Right lobe of liver (tissue), 6 donors: Measurements from ENCODE around the gene MATK. TPM values are rescaled to one million over a fixed set of nuclear protein-coding genes. Genes with fewer than 3 reads are reported as not detected.

Experiments used
- ATAC-seq, 4 donors: fragments of 200-7000 bp; cut with Tn5 transposase; one replicate each; pipeline ENCODE4 v1.9.1; 2020; ENCODE audit warnings: mild to moderate bottlenecking in 4 of 4, moderate library complexity in 4 of 4
- DNase-seq, 3 donors: peaks; one replicate each; pipeline ENCODE4 v3.0.0-alpha.2; 2020
- H3K27ac ChIP-seq, 3 donors: fragments of 200-600 bp; one replicate each; pipeline ENCODE4 v1.8.0; 2022
- H3K27me3 ChIP-seq, 2 donors: fragments of 200-600 bp; one replicate each; pipeline ENCODE4 v1.8.0; 2022
- H3K36me3 ChIP-seq, 4 donors: fragments of 200-600 bp; sonication (generic) in 1 of 4; one replicate each; pipeline versions ENCODE4 v1.5.1 to v1.8.0; 2017 to 2022; ENCODE audit warnings: control low read depth in 1 of 4
- H3K4me1 ChIP-seq, 4 donors: fragments of 200-600 bp; sonication (generic) in 1 of 4; one replicate each; pipeline versions ENCODE4 v1.5.1 to v1.8.0; 2017 to 2022; ENCODE audit warnings: control low read depth in 1 of 4
- H3K4me3 ChIP-seq, 3 donors: fragments of 200-600 bp; one replicate each; pipeline ENCODE4 v1.8.0; 2022
- H3K9me3 ChIP-seq, 4 donors: fragments of 200-600 bp; sonication (generic) in 1 of 4; one replicate each; pipeline versions ENCODE4 v1.5.1 to v1.8.0; 2017 to 2022; ENCODE audit warnings: control low read depth in 1 of 4
- POLR2A ChIP-seq: fragments of 450-650 bp; IDR thresholded peaks from one replicate; pipeline ENCODE4 v1.6.1; 2017; ENCODE audit warnings: antibody characterized with exemption, mild to moderate bottlenecking
- WGBS: methylation state at CpG from one replicate; pipeline ENCODE4 v1.1.6; 2018; ENCODE audit warnings: low coverage, low lambda C conversion rate; ENCODE audit not compliant: insufficient coverage; ENCODE audit errors: missing lambda C conversion rate; 5-methylcytosine and 5-hydroxymethylcytosine counted together
- intact Hi-C, 2 donors: fragments of 100-400 bp; cut with DNase I; formaldehyde crosslinking; loops; one replicate each; pipeline versions ENCODE4 v1.11.2 to v1.14.1; 2022
- total RNA-seq, 6 experiments: library from RNA; depleted of rRNA in 2 of 6; stranded (reverse); fragments of >200 nt in 2 of 6; fragmentation: NEBNext Ultra II Directional in 3 of 6; extraction: Animal tissue kit (Norgen Biotek cat#: 25700) in 3 of 6; gene quantifications; one replicate each; pipeline versions ENCODE4 v1.1.0 to v1.2.4, GENCODE V29; 2016 to 2023
- TF ChIP-seq, protein P1 (sequence below), 4 donors: fragments of 200-600 bp in 3 of 4; fragments of 450-650 bp in 1 of 4; IDR thresholded peaks; one replicate each; pipeline versions ENCODE4 v1.5.1 to v1.8.0; 2016 to 2022; ENCODE audit warnings: antibody characterized with exemption in 4 of 4, mild to moderate bottlenecking in 2 of 4
- donor health status: DM: no; HTN: yes; CAD: no.
- donor health status: DM: no; HTN: no; CAD: no.
- donor health status: DM: no; HTN: no; CAD: no.
- donor health status: DM: no; HTN: yes; CAD: no.
- donor health status: DM: no; HTN: yes; CAD: no.

The MATK gene
- total RNA-seq, 6 experiments from 2014 or later, result 0.49 to 2.5 (median 0.90) TPM

DNA sequence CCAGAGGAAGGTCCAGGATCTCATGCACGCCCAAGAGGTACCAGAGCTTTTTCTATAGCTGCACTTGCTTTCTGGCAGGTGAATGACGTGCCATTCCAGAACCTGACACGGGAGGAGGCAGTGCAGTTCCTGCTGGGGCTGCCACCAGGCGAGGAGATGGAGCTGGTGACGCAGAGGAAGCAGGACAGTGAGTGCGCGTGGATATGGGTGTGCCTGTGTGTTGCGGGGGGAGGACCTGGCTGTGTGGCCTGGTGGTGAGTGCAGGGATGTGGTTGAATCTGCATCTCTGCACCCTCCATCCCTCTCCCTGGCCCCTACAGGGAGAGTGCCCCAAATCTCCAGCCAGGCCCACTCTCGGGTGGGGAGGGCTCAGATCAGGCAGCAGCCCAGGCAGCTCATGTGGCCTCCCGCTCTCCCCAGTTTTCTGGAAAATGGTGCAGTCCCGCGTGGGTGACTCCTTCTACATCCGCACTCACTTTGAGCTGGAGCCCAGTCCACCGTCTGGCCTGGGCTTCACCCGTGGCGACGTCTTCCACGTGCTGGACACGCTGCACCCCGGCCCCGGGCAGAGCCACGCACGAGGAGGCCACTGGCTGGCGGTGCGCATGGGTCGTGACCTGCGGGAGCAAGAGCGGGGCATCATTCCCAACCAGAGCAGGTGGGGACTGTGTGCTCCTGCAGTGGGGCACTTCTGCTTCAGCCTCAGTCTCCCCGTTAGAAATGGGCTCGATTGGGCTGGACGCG, 47.5 kb downstream of the MATK start:
- peaks cover 0 to 11% (median 2%) of the 10 kb centered on the region in 4 donors for H3K36me3 ChIP-seq

DNA sequence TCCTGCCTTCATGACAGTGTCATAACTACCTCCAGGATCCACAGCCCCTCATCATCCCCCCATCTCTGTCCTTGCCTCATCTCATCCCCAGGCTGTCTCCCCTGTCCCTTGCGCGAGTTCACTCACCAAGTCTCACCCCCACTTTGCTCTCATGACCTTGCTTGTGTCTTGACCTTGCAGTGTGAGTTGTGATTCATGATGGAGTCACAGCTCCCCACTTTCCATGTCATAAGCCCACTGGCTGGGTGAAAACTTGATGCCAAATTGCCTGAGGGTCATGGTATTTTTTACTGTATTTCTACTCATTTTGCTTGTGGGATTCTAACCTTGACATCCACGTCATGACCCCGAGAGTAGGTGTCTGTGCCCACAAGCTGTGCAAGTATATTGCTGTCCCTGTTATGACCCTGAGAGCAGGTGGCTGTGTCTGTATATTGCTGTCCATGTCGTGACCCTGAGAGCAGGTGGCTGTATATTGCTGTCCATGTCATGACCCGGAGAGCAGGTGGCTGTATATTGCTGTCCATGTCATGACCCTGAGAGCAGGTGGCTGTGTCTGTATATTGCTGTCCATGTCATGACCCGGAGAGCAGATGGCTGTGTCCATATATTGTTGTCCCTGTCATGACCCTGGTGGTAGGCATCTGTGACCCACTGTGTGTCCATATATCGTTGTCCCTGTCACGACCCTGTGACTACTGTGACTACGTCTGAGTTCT, 48.5 kb downstream of the MATK start:
- Histone ChIP-seq H3K9me3 (no peaks in the 10 kb centered on the region), H3K4me3 (no peak overlapping the region), H3K36me3 (peaks cover 0 to 11% (median 2%) of the 10 kb centered on the region in 4 donors), H3K4me1 (no peaks in the 10 kb centered on the region), H3K27me3 (no peaks in the 10 kb centered on the region), H3K27ac (no peak overlapping the region)
- 97% methylated on average over 5 of the region's 10 CpGs for WGBS
- intact Hi-C loops, result no loop called here
- DNase-seq (no peak), ATAC-seq (no peak)
- TF ChIP-seq, protein P1, sequence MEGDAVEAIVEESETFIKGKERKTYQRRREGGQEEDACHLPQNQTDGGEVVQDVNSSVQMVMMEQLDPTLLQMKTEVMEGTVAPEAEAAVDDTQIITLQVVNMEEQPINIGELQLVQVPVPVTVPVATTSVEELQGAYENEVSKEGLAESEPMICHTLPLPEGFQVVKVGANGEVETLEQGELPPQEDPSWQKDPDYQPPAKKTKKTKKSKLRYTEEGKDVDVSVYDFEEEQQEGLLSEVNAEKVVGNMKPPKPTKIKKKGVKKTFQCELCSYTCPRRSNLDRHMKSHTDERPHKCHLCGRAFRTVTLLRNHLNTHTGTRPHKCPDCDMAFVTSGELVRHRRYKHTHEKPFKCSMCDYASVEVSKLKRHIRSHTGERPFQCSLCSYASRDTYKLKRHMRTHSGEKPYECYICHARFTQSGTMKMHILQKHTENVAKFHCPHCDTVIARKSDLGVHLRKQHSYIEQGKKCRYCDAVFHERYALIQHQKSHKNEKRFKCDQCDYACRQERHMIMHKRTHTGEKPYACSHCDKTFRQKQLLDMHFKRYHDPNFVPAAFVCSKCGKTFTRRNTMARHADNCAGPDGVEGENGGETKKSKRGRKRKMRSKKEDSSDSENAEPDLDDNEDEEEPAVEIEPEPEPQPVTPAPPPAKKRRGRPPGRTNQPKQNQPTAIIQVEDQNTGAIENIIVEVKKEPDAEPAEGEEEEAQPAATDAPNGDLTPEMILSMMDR (IDR thresholded peaks at IDR 0.05), result no peak
- TF ChIP-seq POLR2A, result no peak

More for the DNA sequence above, 47.5 kb downstream of the MATK start:
- ATAC-seq (peak in 1 of 4 donors; percentile 8), DNase-seq (no peak)
- Histone ChIP-seq H3K4me3 (no peak overlapping the region), H3K4me1 (no peaks in the 10 kb centered on the region), H3K27me3 (no peaks in the 10 kb centered on the region), H3K9me3 (no peaks in the 10 kb centered on the region), H3K27ac (no peak overlapping the region)
- intact Hi-C loops, result no loop called here
- 81% methylated on average over 8 of the region's 32 CpGs for WGBS
- TF ChIP-seq, protein P1 (IDR thresholded peaks at IDR 0.05), result no peak
- TF ChIP-seq POLR2A, result no peak

DNA sequence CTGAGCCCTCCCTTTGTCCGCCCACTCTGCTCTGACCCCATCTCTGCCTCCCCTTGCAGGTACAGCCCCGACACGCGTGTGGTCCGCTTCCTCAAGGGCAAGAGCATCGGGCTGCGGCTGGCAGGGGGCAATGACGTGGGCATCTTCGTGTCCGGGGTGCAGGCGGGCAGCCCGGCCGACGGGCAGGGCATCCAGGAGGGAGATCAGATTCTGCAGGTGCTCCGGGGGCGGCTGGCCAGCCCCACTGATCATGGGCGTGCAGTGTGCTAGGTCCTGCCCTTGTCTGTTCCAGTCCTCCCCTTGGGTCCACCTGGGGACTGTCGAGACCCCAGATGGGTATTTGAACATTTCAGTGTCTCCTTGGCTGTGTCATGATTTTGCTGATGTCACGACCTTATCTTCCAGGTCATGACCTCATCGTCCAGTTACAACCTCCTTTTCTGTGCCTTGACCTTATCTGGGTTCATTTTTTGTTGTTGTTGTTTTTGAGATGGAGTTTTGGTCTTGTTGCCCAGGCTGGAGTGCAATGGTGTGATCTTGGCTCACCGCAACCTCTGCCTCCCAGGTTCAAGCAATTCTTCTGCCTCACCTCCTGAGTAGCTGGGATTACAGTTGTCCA, 50.0 kb downstream of the MATK start:
- no peaks in the 10 kb centered on the region for H3K27me3 ChIP-seq
- WGBS, result 87% methylated on average over 4 of the region's 21 CpGs
- H3K4me3 ChIP-seq, result no peak overlapping the region
- H3K9me3 ChIP-seq, result no peaks in the 10 kb centered on the region
- TF ChIP-seq, protein P1 (IDR thresholded peaks at IDR 0.05), result no peak
- TF ChIP-seq POLR2A, result no peak
- no peaks in the 10 kb centered on the region for H3K4me1 ChIP-seq
- intact Hi-C loops, result no loop called here
- no peak for DNase-seq
- H3K36me3 ChIP-seq, result peaks cover 0 to 11% (median 2%) of the 10 kb centered on the region in 4 donors
- no peak for ATAC-seq
- H3K27ac ChIP-seq, result no peak overlapping the region

- TF ChIP-seq, protein P1 (IDR thresholded peaks at IDR 0.05), result no peak
- no peak for TF ChIP-seq POLR2A
- no peaks in the 10 kb centered on the region for H3K4me1 ChIP-seq
- no peak for ATAC-seq
- 96% methylated on average over 8 of the region's 14 CpGs for WGBS
- peaks cover 0 to 11% (median 0%) of the 10 kb centered on the region in 4 donors for H3K36me3 ChIP-seq
- no peaks in the 10 kb centered on the region for H3K27me3 ChIP-seq
- no peak overlapping the region for H3K27ac ChIP-seq
- intact Hi-C loops, result no loop called here
- H3K9me3 ChIP-seq, result no peaks in the 10 kb centered on the region
- no peak for DNase-seq
- no peak overlapping the region for H3K4me3 ChIP-seq
Measured at GRCh38 chr19:3734310-3734600, 51.9 kb downstream of the MATK start.
